Frontal cortex (tissue), 4 donors: ENCODE results near the gene CPNE4. TPM values are rescaled to one million over a fixed set of nuclear protein-coding genes. Genes with fewer than 3 reads are reported as not detected.

Experiments
- DNase-seq, 2 donors: peaks; one replicate each; pipeline ENCODE4 v3.0.0; 2012; ENCODE audit warnings: low spot score in 2 of 2
- FAIRE-seq: peaks from 2 replicates; lab custom pipeline; 2012; peaks lifted over from hg19 to GRCh38; lab: Jason Lieb, UNC
- total RNA-seq: library from RNA; depleted of rRNA; stranded (reverse); fragments of >200 nt; gene quantifications from one replicate; pipeline ENCODE4 v1.2.3, GENCODE V29; 2014
- donor health status: control.
- donor health status: control.
- donor health status: control.

CPNE4 gene
- total RNA-seq, 1 donor from 2014 or later = 14.7 TPM

DNA sequence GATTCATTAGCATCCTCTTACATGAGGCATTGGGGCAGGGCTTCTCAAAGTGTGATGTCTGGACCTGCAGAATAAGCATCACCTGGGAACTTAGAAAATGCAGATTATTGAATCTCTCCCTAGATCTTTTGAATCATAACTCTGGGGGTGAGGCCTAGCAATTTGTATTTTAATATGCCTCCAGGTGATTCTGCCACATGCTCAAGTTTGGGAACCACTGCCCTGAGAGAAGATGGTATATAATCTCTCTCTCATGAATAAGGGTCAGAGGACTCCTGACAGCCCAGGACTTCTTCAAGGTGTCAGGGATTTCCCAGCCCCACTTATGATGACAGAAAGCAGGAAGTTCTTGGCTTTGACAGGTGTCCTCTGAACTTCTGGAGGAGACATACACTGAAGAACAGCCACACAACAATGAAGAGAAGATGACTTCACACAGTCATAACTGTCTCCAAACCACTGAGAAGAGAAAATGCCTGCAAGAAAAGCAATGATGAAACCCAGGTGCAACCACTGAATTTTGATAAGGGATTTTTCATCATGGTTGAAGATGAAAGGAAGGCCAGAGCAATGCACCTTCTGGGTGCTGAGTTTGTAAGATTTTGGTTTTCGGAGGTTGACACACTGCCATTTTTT is 320.1 kb downstream of the CPNE4 start:
- DNase-seq (no peak), FAIRE-seq (no peak)

DNA sequence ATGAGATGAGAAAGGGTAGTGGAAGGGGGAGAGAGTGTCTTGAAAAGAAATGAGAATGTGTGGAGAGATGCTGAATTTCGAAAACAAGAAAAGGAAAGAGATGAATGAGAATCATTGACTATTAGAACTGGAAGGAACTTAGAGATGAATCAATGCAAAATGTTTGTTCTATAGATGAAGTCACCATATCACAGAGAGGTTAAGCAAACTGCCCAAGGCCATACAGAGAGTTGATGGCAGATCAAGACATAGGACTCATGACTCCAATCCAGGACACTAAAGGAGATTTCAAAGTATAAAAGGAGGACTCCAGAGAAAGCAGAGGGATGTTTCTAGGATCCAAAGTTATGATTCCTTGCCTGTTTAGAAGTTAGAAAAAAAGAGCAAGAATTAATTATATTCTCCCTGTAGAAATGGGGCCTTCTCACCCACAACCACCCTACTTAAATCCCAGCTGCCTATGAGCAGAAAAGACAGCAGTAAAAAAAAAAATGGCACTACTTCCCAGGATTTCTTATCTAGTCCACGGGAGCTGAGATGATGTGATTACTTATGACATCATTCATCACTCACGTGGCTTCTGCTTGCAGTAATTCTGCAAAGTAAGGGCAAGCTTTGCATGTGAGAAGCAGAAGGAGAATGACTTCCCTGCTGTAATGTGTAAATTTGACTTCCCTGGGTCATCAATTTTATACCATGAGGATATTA is 321.2 kb downstream of the CPNE4 start:
- no peak for DNase-seq
- FAIRE-seq = no peak

DNA sequence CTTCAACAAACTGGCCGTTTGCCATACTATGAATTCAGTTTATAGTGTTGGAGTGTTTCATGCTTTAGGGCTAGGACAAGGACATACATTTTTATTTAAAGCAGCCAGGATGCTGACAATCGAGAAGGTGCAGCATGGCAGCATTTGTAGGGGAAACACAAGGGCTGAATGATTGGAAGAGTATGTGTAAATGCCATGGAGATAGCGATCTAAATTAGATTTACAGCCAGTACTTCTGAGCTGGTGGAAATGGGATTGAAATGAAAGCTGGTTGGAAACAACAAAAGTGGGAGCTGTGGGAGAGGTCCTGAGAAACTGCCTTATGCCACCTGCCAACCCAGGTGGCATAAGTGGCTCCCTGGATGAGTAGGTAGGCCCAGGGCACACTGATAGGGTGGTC is 322.2 kb downstream of the CPNE4 start:
- no peak for DNase-seq
- no peak for FAIRE-seq

DNA sequence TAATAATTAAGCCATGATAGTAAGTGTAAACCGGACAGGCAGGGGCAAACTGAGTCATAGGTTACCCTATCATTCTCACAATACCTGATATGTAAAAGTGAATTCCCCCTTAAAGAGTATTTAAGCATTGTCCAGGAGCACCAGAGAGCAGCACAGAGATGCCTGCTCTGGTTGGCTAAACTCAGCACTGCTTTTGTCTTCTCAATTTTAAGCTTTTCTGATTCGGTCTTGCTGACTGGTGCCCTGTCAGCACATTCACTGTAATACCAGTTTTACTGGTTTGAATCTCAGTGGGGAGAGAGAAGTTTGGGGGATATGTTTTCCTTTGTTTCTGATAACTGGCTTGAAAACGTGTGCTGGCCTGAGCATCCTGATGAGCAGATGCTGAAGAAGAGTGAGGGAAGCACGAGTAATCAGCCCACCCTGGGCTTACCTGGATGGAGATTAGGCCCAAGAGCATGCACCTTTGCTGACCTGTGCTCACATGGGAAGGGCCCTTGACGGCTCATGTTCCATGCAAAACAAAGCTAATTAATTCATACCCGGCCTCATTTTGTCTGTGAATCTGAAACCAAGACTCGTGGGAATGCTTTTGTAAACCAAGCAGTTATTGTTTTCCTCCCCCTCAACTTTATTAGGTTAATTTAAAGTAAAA is 323.6 kb downstream of the CPNE4 start:
- no peak for DNase-seq
- FAIRE-seq = no peak

DNA sequence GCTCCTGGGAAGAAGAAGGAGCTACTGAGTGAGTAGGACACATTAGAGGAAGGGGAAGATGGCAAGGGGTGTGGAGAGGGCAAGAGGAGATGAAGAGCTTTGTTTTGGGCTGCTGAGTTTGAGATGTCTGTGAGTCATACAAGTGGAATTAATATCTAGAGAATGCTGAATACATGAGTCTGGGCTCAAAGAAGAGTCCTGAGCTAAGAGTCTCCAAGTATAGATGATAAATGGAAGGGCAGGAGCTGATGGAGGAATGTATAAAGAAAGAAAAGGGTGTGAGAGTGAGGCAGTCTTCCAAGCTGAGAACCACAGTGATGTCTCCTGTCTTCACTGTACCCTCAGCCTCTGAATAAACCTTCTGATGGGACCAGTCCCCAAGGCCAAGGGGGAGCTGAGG is 326.6 kb downstream of the CPNE4 start:
- DNase-seq = no peak
- no peak for FAIRE-seq

DNA sequence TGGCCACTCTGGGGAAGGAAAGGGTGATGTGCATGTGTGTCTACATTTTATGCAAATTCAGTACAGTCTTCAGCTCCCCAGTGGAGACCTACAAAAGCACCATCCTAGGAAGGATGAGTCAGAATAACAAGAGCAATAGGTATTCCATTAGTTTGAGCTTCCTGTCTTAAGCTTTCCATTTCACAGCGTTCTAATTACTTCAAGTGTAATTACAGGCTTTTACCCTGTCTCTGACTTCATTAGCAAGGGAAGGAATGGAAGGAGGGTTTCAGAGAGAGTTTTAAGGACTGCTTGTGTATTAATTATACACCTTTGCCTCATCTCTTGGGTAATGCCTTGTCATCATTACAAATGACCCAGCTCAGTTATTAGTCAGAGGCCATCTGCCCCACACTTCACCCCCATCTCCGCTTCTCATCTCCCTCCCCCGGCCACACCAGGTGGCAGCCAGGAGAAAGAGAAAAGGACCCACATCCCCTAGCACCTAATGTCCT is 329.2 kb downstream of the CPNE4 start:
- DNase-seq = no peak
- no peak for FAIRE-seq

DNA sequence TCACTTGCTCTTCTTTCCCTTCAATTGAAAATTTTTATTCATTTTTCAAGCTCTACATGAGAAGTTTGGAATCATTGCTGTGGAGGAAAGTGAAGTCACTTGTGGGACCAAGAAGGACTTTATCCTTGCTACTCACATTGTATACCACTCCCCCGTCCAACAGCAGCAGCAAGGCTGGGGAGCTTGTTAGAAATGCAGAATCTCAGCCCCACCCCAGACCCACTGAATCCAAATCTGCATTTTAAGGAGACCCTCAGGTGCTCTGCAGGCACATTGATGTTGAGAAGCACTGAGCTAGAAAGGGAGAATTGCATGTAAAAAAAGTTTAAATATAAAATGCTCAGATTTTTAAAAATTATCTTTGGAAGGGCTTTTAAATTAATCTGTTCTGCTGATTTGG is 329.7 kb downstream of the CPNE4 start:
- FAIRE-seq (no peak), DNase-seq (no peak)

DNA sequence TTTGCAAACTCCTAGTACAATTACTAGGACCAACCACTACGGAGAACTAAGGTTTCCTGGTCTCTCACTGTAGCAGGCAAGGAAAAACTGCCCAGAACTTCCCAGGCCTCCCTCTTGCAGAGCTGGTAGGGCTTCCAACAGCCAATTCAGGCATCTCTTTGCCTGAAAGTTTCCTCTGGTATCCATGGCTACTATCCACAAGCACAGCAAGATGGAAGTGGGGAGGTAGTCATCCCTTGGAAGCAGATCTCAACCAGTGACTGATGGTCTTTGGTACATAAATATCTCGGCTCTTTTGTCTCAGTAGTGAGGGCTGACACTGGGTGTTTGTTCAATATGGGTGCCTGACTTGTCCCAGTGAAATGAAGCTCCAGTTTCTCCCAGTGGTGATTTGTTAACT is 330.7 kb downstream of the CPNE4 start:
- no peak for FAIRE-seq
- DNase-seq = no peak

DNA sequence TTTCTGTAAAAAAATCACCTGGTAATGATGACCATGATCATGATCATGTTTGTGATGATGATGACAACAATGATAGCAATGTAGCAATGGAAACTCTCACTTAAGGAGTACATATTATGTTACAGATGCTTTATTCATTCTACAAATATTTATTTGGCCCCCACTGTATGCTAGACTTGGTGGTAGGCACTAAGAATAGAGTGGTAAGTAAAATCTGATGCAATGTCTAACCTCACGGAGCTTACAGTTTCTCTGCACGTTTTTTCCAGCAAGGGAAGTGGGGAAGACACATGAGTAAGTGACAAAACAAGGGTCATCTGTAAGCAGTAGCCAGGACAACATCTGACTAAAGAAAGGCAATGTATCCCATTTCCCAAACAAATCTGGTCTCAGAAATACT is 332.7 kb downstream of the CPNE4 start:
- DNase-seq = no peak
- no peak for FAIRE-seq

DNA sequence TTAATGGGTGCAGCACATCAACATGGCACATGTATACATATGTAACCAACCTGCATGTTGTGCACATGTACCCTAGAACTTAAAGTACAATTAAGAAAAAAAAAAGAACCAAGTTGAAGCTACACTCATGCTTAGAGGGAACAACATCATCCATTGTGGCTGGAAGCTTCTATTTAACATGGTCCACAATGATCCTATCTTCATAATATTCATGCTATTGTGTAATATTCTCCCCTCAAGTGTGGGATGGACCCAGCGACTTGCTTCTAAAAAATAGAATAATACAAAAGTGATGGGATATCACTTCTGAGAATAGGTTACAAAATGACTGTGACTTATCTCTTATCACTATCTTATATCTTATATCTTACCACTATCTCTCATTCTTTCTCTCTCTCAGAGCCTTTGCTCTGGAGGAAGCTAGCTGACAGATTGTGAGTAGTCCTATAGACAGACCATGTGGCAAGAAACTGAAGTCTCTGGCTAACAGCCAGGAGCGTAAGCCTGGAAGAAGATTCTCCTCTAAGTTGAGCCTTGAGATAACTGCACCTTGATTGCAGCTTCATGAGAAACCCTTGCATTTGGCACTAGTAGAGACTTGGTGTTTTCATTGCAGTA is 333.6 kb downstream of the CPNE4 start:
- FAIRE-seq (no peak), DNase-seq (no peak)

DNA sequence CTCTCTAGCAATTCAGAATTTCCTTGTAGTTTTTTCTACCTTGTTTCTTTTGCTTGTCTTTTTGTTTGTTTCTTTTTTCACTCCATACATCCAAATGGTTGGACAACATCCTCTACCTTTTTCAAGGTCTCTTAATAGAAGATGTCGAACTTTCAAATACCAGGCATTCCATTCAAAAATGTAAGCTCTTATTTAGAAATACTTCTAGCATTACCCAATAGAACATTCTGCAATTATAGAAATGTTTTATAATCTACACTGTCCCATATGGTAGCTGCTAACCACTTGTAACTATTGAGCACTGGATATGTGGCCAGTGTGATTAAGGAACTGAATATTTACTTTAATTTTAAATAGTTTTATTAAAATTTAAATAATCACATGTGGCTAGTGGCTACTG is 335.8 kb downstream of the CPNE4 start:
- DNase-seq = no peak
- FAIRE-seq = no peak

DNA sequence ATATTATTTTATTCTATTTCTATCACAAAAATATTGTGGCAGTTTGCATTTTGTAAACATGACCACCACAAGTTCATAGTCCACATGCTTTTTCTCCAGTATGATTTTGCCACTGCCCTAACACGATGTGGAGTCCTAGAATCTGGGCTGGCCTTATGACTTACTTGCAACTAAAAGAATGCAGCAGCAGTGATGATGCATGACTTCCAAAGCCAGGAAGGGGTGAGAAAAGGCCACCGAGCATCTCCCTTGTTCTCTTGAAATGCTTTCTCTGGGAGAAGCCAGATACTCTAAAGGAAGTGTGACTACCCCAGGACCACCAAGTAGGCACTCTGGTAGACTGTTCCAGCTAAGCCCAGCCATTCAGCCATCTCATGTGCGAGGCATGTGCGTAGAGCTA is 340.4 kb downstream of the CPNE4 start:
- FAIRE-seq (no peak), DNase-seq (no peak)

DNA sequence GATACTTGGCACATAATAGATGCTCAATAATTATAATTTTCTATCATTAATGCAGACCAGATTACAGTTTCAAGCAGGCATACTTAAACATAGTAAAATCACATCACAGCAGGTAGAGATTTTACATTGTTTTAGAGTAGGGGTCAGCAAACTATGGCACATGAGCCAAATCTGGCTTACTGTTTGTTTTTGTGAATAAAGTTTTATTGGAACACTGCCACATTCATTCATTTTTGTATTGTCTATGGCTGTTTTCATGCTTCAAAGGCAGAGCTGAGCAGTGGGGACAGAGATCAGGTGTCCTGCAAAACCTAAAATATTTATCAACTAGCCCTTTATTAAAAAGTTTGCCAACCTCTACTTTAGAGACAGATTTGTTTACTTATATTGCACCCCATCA is 342.5 kb downstream of the CPNE4 start:
- no peak for DNase-seq
- no peak for FAIRE-seq

DNA sequence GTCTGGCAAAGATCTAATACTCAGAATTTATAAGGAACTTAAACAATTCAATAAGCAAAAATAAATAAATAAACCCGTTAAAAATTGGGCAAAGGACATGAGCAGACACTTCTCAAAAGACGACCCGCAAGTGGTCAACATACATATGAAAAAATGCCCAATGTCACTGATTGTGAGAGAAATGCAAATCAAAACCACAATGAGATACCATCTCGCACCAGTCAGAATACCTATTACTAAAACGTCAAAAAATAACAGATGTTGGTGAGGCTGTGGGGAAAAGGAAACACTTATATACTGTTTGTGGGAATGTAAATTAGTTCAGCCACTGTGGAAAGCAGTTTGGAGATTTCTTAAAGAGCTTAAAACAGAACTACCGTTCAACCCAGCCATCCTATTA is 344.0 kb downstream of the CPNE4 start:
- DNase-seq (no peak), FAIRE-seq (no peak)

DNA sequence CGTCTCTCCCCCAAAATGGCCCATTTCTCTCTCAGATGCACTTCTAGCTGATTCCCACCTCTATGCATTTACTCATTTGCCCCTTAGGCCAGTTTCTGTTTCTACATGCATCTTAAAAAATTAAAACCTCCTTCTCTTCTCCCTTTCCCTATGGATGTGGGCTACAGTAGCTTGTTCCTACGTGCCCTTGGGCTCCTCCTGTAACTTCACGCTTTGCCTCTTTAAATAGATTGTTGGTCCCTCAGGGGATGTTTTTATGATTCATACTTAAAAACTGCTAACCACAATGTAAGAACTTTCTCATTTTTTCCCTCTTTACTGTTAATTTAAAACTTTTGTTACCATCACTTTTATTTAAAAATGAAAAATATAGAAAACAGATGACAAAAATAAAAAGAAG is 346.4 kb downstream of the CPNE4 start:
- no peak for DNase-seq
- no peak for FAIRE-seq

DNA sequence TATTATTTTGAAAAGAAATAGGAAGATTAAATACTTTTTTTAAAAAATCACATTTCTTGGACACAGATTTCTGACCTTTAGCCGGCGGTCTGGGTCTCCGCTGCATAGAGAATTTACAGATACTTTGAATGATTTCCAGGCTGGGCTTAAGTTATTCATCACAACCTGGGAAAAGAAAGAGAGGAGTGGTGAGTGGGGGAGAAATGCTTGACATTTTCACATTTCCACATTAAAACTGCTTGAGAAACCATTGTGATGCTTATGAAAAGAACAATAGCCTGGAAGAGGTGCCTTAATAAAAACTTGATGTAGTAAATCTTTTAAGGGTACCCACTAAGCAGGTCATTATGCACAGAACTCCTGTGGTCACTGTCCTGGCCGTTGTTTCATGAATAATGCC is 365.2 kb downstream of the CPNE4 start:
- DNase-seq (no peak), FAIRE-seq (no peak)

DNA sequence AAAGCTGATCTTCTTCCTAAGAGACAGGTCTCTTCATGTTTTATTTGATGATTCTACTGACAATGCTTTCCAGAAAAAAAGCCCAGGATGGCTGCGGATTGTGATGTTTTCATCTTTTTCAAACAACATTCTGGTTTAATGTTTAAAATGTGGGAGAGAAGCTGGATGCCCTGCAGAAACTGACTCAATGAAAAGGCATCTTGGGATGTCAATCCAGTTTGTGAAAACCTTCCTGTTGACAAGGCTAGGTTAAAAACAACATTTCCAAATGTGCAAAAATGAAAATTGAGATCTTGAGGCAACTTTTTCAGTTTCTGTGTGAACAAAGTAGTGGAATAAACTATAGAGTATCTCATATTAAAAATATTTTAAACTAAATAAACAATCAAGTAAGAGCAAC is 376.0 kb downstream of the CPNE4 start:
- FAIRE-seq = no peak
- DNase-seq = no peak

DNA sequence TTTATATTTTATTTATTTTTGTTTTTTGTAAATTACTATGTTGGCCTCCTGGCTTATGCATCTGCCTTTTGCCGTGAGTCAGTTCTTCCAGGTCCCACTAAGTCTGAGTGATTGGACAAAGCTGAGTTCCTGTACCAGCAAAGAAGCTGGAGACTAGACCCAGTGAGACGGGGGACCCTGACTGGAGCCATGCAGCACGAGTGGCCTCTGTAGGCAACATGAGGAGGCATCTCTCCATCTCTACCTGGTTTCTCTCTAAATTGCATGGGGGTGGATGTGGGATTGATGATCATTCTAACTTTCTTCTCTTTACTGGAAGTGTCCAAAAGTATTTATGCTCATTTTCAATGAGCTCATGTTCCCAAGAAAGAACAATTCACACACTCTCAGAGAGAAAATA is 376.7 kb downstream of the CPNE4 start:
- DNase-seq (no peak), FAIRE-seq (no peak)

DNA sequence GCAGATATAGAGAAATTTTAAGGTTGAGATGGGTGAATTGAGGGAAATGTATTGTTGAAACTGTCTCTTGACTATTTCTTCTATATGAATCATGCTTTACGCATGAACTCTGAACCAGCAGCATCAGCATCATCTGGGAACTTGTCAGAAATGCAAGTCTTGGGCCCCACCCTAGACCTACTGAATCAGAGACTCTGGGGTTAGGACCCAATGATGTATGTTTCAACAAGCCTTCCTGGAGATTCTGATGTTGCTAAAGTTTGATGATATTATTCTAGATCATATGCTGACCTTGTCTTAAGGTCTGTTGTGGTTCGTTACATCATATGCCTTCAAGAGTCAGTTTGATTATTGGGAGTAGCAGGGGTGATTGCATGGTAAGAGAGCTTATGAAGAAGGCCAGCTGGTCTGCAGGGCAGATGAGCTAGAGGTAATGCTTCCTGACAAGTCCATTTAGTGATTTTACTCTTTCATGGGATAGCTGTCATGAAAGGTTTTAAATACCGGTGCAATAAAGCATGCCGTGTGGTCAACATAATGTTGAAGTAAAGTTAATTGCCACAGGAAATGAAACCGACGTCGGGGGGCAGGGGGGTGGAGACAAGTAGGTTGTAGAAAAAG is 379.6 kb downstream of the CPNE4 start:
- no peak for DNase-seq
- FAIRE-seq = no peak

DNA sequence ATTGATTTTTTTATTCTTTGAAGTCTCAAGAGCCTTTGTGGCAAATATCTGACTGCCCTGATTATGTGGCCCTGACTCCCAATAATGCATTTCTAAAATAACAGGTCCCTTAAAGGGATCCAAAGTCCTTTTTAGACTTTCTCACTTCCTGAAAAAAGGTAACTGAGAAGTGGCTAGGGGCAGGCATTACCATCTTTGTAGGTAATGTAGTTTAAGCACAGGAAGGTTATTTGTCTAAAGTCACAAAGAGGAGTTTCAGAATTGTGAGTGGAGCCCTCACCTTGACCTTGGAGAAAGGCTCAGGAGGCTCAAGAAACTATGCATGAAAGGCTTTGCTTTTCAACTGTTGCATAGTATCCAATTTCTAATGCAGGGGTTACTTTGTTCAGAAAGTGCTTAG is 389.2 kb downstream of the CPNE4 start:
- FAIRE-seq = no peak
- no peak for DNase-seq
